GM12875 (cell line): ENCODE measurements around the gene POC1B.

Source experiments
- H3K4me3 ChIP-seq: one replicate; pipeline ENCODE4 v1.5.1; 2011; ENCODE audit warnings: low read depth, low read length, control low read depth
- TF ChIP-seq, protein P1 (sequence below): IDR thresholded peaks from 2 replicates; pipeline ENCODE4 v1.5.1; 2011; ENCODE audit warnings: low read depth, mild to moderate bottlenecking, control low read depth, inconsistent platforms, low read length, moderate library complexity, borderline replicate concordance; ENCODE audit not compliant: insufficient read depth

Gene POC1B

DNA sequence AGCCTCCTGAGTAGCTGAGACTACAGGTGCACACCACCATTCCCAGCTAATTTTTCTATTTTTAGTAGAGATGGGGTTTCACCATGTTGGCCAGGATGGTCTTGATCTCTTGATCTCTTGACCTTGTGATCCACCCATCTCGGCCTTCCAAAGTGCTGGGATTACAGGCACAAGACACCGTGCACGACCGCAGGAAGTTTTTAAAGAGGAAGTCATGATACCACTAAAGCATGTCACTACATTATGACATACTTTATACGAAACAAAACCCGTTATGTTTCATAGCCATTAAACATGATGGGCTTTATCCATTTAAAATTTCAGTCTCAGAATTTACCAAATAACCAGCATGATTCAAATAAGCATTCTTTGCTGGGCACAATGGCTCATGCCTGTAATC lies 89.8 kb downstream of the POC1B start:
- H3K4me3 ChIP-seq, result no peak overlapping the region
- TF ChIP-seq, protein P1, sequence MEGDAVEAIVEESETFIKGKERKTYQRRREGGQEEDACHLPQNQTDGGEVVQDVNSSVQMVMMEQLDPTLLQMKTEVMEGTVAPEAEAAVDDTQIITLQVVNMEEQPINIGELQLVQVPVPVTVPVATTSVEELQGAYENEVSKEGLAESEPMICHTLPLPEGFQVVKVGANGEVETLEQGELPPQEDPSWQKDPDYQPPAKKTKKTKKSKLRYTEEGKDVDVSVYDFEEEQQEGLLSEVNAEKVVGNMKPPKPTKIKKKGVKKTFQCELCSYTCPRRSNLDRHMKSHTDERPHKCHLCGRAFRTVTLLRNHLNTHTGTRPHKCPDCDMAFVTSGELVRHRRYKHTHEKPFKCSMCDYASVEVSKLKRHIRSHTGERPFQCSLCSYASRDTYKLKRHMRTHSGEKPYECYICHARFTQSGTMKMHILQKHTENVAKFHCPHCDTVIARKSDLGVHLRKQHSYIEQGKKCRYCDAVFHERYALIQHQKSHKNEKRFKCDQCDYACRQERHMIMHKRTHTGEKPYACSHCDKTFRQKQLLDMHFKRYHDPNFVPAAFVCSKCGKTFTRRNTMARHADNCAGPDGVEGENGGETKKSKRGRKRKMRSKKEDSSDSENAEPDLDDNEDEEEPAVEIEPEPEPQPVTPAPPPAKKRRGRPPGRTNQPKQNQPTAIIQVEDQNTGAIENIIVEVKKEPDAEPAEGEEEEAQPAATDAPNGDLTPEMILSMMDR, result no peak

- no peak overlapping the region for H3K4me3 ChIP-seq
- TF ChIP-seq, protein P1, result no peak
These were observed 92.2 kb downstream of the POC1B start for GRCh38 chr12:89433634-89434033.

DNA sequence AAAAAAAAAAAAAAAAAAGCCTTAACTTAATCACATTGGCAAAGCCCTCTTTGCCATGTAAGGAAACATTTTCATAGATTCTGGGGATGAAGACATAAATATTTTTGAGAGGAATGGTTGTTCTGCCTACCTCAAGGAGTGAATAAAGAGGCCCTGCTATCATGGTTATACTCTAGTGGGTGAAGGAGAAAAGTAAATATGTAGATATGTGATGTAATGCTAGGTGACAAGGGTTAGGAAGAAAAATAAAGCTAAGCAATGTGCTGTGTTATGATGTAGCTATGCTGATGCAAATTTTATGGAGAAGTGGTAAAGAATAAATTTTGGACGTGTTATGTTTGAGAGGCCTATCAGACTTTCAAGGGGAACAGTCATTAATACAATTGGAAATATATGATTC lies 93.5 kb downstream of the POC1B start:
- TF ChIP-seq, protein P1, result no peak

DNA sequence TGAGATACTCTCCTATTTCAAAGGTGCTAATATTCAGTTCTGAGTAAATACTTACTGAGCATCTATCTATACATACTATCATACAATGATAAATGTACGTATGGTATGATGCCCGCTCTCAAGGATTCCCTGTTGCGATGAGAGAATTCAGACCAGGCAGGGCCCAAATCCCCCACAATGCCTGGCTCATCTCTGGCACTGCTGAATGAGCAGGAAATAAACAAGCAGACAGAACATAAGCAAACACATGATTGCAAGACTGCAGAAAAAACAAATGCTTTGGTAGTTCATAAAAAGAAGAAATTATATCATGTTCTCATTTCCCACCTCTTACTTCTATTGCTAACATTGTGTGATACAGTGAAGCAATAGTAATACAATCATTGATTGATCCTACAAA lies 96.3 kb downstream of the POC1B start:
- TF ChIP-seq, protein P1, result no peak
- no peak overlapping the region for H3K4me3 ChIP-seq

More for the DNA sequence above, 93.5 kb downstream of the POC1B start:
- no peak overlapping the region for H3K4me3 ChIP-seq

GRCh38 chr12:89427508-89428156 lies 98.2 kb downstream of the POC1B start:
- H3K4me3 ChIP-seq, result no peak overlapping the region
- TF ChIP-seq, protein P1, result no peak

- H3K4me3 ChIP-seq, result no peak overlapping the region
- TF ChIP-seq, protein P1, result no peak
These were observed 101.0 kb downstream of the POC1B start for GRCh38 chr12:89424846-89425245.

GRCh38 chr12:89424389-89424788 lies 101.5 kb downstream of the POC1B start:
- H3K4me3 ChIP-seq, result no peak overlapping the region
- TF ChIP-seq, protein P1, result no peak
